ENCODE results near the gene DDX43.

- TF ChIP-seq, protein P1, sequence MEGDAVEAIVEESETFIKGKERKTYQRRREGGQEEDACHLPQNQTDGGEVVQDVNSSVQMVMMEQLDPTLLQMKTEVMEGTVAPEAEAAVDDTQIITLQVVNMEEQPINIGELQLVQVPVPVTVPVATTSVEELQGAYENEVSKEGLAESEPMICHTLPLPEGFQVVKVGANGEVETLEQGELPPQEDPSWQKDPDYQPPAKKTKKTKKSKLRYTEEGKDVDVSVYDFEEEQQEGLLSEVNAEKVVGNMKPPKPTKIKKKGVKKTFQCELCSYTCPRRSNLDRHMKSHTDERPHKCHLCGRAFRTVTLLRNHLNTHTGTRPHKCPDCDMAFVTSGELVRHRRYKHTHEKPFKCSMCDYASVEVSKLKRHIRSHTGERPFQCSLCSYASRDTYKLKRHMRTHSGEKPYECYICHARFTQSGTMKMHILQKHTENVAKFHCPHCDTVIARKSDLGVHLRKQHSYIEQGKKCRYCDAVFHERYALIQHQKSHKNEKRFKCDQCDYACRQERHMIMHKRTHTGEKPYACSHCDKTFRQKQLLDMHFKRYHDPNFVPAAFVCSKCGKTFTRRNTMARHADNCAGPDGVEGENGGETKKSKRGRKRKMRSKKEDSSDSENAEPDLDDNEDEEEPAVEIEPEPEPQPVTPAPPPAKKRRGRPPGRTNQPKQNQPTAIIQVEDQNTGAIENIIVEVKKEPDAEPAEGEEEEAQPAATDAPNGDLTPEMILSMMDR (IDR thresholded peaks at IDR 0.05) = no peak
- no peak for TF ChIP-seq EP300 (IDR thresholded peaks at IDR 0.05)
Measured at GRCh38 chr6:73461537-73462350, 67.1 kb downstream of the DDX43 start, which contains the start of gene MTO1.

Data from ovary (tissue), 3 donors.